Peyer's patch (tissue), 4 donors: ENCODE data around the gene CRHR2.

Experiments
- POLR2A ChIP-seq, 2 donors: fragments of 450-650 bp; IDR thresholded peaks; one replicate each; pipeline ENCODE4 v1.5.1; 2017; ENCODE audit warnings: antibody characterized with exemption in 2 of 2, mild to moderate bottlenecking in 2 of 2, moderate library complexity in 2 of 2
- TF ChIP-seq, protein P1 (sequence below), 6 experiments: fragments of 450-650 bp in 4 of 6; fragments of 200-600 bp in 2 of 6; sonication (generic) in 1 of 6; IDR thresholded peaks; one replicate each; pipeline ENCODE4 v1.5.1; 2017 to 2019; ENCODE audit warnings: antibody characterized with exemption in 6 of 6, mild to moderate bottlenecking in 3 of 6, moderate library complexity in 1 of 6

DNA sequence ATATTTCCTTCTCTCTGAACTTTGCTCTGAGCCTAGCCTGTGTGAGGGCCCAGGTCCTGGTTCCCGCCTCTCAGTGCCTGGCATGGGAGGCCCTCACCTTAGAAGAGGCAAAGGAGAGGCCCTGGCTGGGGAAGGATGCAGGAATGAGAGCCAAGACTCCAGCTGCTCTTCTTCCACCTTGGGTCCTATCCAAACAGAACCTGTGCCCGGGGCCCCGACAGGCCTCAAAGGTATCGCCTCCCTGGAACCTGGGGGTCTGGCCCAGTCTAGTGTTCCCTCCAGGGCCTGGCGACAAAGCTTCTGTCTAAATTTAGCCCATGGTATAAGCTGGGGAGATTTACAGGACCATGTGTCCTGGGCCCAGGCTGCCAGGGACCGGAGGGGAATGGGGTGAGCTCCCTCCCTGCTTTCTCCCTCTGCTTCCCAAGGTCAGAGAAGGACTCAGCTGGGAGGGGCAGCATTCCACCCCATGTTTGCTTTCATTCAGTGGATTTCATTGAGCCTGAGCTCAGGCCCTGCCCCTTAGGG, 12.0 kb upstream of the CRHR2 start:
- TF ChIP-seq, protein P1, sequence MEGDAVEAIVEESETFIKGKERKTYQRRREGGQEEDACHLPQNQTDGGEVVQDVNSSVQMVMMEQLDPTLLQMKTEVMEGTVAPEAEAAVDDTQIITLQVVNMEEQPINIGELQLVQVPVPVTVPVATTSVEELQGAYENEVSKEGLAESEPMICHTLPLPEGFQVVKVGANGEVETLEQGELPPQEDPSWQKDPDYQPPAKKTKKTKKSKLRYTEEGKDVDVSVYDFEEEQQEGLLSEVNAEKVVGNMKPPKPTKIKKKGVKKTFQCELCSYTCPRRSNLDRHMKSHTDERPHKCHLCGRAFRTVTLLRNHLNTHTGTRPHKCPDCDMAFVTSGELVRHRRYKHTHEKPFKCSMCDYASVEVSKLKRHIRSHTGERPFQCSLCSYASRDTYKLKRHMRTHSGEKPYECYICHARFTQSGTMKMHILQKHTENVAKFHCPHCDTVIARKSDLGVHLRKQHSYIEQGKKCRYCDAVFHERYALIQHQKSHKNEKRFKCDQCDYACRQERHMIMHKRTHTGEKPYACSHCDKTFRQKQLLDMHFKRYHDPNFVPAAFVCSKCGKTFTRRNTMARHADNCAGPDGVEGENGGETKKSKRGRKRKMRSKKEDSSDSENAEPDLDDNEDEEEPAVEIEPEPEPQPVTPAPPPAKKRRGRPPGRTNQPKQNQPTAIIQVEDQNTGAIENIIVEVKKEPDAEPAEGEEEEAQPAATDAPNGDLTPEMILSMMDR (IDR thresholded peaks at IDR 0.05), result no peak
- TF ChIP-seq POLR2A (IDR thresholded peaks at IDR 0.05), result no peak
